ENCODE data around the gene ZNF579.
A peak's percentile ranks its signal among the peaks of the same experiment; 100 is the strongest.
"Not testable (repeated sequence)": the region's sequence is repeated elsewhere in the genome, so short reads cannot be mapped to it uniquely, and the experiment has no call there.

ZNF579 gene

GRCh38 chr19:55578761-55579747 lies 1.6 kb downstream of the ZNF579 start:
- no peaks in the 10 kb centered on the region for H3K27me3 ChIP-seq (replicated peaks)
- peaks cover 14% of the 10 kb centered on the region for H3K36me3 ChIP-seq (replicated peaks)
- in situ Hi-C loops (cut with HindIII; ENCODE audit: low pct_ligation_motif_present, low sequenced_read_pairs) = no loop called here
- no peak for TF ChIP-seq CTCF (IDR thresholded peaks at IDR 0.05; ENCODE audit: low read depth, low read length, missing control alignments)
- DNase-seq = no peak
- peak overlapping the region; percentile 94 for H3K4me3 ChIP-seq (ENCODE audit: low read depth, low read length)
- H3K27ac ChIP-seq = no peak overlapping the region

GRCh38 chr19:55578031-55578760 lies 2.5 kb downstream of the ZNF579 start:
- no peak overlapping the region for H3K27ac ChIP-seq
- in situ Hi-C loops (cut with HindIII; ENCODE audit: low pct_ligation_motif_present, low sequenced_read_pairs) = no loop called here
- DNase-seq = no peak
- TF ChIP-seq CTCF (IDR thresholded peaks at IDR 0.05; ENCODE audit: low read depth, low read length, missing control alignments) = no peak
- H3K27me3 ChIP-seq (replicated peaks) = no peaks in the 10 kb centered on the region
- peaks cover 14% of the 10 kb centered on the region for H3K36me3 ChIP-seq (replicated peaks)
- no peak overlapping the region for H3K4me3 ChIP-seq (ENCODE audit: low read depth, low read length)

GRCh38 chr19:55576746-55577145 lies 3.9 kb downstream of the ZNF579 start:
- Histone ChIP-seq H3K4me3 (ENCODE audit: low read depth, low read length) (no peak overlapping the region), H3K36me3 (replicated peaks) (peaks cover 14% of the 10 kb centered on the region), H3K27me3 (replicated peaks) (no peaks in the 10 kb centered on the region), H3K27ac (no peak overlapping the region)
- no peak for TF ChIP-seq CTCF (IDR thresholded peaks at IDR 0.05; ENCODE audit: low read depth, low read length, missing control alignments)
- no peak for DNase-seq
- in situ Hi-C loops (cut with HindIII; ENCODE audit: low pct_ligation_motif_present, low sequenced_read_pairs) = no loop called here

GRCh38 chr19:55573929-55574328 lies 6.7 kb downstream of the ZNF579 start:
- in situ Hi-C loops (cut with HindIII; ENCODE audit: low pct_ligation_motif_present, low sequenced_read_pairs); H3K27ac ChIP-seq; DNase-seq; H3K4me3 ChIP-seq (ENCODE audit: low read depth, low read length); H3K27me3 ChIP-seq (replicated peaks): not testable (repeated sequence)
- peaks cover 14% of the 10 kb centered on the region for H3K36me3 ChIP-seq (replicated peaks)

GRCh38 chr19:55569477-55569876 lies 11.2 kb downstream of the ZNF579 start:
- H3K27me3 ChIP-seq (replicated peaks); H3K27ac ChIP-seq; H3K36me3 ChIP-seq (replicated peaks); DNase-seq; in situ Hi-C loops (cut with HindIII; ENCODE audit: low pct_ligation_motif_present, low sequenced_read_pairs); H3K4me3 ChIP-seq (ENCODE audit: low read depth, low read length): not testable (repeated sequence)

- Histone ChIP-seq H3K27me3 (replicated peaks) (no peaks in the 10 kb centered on the region), H3K4me3 (ENCODE audit: low read depth, low read length) (no peak overlapping the region), H3K36me3 (replicated peaks) (no peaks in the 10 kb centered on the region), H3K27ac (no peak overlapping the region)
- in situ Hi-C loops (cut with HindIII; ENCODE audit: low pct_ligation_motif_present, low sequenced_read_pairs) = no loop called here
- no peak for DNase-seq
- no peak for TF ChIP-seq CTCF (IDR thresholded peaks at IDR 0.05; ENCODE audit: low read depth, low read length, missing control alignments)
Observed at GRCh38 chr19:55567708-55568328, 12.8 kb downstream of the ZNF579 start.

Data from brain microvascular endothelial cell (primary cell).